Muscle layer of colon (tissue), 2 donors: Measurements from ENCODE around the gene HACD2.

Experiments
- H3K27ac ChIP-seq: one replicate; pipeline ENCODE4 v1.7.0; 2013; ENCODE audit warnings: low read depth, mild to moderate bottlenecking, low read length, moderate library complexity
- H3K27me3 ChIP-seq, 2 donors: one replicate each; pipeline ENCODE4 v1.7.0; 2013; ENCODE audit warnings: low read length in 2 of 2, mild to moderate bottlenecking in 2 of 2; ENCODE audit not compliant: insufficient read depth in 2 of 2, control insufficient read depth in 1 of 2
- H3K36me3 ChIP-seq: one replicate; pipeline ENCODE4 v1.7.0; 2013; ENCODE audit warnings: mild to moderate bottlenecking, low read length; ENCODE audit not compliant: insufficient read depth
- H3K4me1 ChIP-seq: one replicate; pipeline ENCODE4 v1.7.0; 2013; ENCODE audit warnings: mild to moderate bottlenecking, low read length; ENCODE audit not compliant: insufficient read depth
- H3K4me3 ChIP-seq, 2 donors: one replicate each; pipeline ENCODE4 v1.7.0; 2013; ENCODE audit warnings: low read length in 2 of 2, low read depth in 1 of 2, mild to moderate bottlenecking in 1 of 2, moderate library complexity in 1 of 2
- H3K9ac ChIP-seq: one replicate; pipeline ENCODE4 v1.7.0; 2013; ENCODE audit warnings: low read length
- H3K9me3 ChIP-seq: one replicate; pipeline ENCODE4 v1.7.0; 2013; ENCODE audit warnings: mild to moderate bottlenecking, low read length
- donor health status: abdominal sarcoma.
- donor health status: Adenocarcinoma of cecum.

The HACD2 gene, protein sequence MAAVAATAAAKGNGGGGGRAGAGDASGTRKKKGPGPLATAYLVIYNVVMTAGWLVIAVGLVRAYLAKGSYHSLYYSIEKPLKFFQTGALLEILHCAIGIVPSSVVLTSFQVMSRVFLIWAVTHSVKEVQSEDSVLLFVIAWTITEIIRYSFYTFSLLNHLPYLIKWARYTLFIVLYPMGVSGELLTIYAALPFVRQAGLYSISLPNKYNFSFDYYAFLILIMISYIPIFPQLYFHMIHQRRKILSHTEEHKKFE

DNA sequence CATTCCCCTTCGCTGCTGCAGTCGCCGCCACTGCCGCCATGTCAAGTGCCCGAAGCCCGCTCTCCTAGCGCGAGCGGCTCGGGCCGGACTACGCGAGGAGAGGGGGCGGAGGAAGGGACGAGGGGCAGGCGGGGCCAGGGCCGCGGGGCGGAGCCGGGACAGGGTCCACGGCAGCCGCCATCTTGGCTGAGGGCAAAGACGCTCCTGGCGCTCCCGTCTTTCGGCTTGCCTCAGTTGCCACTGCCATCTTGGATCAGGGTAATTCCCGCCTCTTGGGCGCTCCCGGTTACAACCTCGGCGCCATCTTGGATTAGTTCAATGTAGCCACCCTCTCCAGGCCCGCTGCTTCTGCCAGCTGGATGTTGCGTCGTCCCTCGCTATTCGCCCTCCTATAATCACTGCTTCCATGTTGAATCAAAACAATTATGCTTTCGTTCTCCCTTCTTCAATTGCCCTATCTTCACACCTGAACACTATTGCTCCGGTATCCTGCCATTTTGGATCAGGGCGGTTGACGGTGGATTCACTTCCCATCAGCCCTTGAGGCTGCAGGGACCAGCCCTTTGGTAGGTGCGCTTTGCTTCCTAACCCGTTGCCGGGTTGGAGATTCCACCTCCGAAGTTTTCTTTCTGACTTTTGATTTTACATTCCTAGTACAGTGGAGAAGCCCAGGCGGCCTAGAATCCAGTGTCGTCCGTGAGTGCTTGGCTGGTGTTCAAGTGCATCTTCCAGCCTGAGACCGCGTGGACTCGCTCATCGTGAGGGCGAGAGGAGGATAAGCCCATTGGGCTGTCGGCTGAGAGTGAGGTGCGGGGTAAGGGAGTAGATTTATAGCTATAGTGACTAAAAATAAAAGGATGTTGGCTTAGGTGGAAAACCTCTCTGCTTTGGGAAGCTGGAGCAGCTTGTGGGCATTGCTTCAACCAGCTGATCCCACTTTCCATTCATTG lies at the start of gene HACD2:
Gene HACD2 (minus strand): TSS at position 66 of the 950 bp plus-strand sequence. CDS start 26 bp downstream, at position 40.
- peaks cover 8% of the 10 kb centered on the region for H3K36me3 ChIP-seq
- H3K27ac ChIP-seq = peak within 1 kb of the TSS; percentile 96
- no peaks in the 10 kb centered on the region for H3K9me3 ChIP-seq
- H3K4me1 ChIP-seq = peaks cover 9% of the 10 kb centered on the region
- no peaks in the 10 kb centered on the region for H3K27me3 ChIP-seq
- peak within 1 kb of the TSS; percentile 86 to 93 for H3K4me3 ChIP-seq
- peak within 1 kb of the TSS; percentile 44 for H3K9ac ChIP-seq

DNA sequence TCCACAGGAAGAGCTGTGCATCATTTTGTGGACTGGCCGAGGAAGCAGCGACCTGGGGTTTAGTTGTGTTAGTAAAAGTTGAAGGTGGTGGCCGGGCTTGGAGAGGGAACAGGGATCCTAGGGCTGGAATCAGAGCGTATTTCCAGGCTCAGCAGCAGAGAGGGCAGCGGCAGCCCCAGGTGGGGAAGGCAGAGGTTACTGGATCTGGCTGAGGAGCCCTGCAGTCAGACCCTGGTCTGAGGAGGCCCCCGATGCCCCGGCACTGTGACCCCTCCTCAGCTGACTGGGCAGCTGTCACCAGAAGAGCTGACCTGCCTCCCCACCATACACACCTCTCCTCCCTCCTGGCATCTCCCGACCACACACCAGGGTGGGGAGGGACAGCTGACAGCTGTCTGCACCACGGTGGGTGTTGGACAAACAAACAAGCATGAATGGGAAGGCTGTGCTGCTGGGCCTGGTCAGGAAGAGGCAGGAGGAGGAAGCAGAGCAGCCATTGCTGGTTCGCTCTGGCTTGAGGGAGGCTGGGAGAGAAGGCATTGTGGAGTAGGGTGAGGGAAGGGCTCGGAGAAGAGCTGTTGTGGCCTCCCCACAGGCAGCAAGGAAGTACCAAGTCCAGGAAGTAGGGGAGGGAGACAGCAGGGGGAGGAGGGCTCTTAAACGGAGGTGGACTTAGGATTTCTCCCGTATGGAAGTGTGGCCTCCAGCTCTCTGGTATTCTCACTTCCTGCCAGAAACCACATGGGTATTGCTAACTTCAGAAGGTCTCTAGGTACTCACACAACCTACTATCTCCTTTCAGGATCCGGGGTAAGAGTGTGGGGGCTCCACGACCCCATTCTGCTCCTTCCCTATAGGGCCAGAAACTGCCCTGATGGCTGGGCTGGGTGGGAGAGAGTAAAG lies 49.5 kb upstream of the HACD2 start:
- Histone ChIP-seq H3K9ac (peak overlapping the region; percentile 36), H3K27me3 (no peaks in the 10 kb centered on the region), H3K27ac (peak overlapping the region; percentile 82), H3K9me3 (no peaks in the 10 kb centered on the region), H3K4me1 (peaks cover 95% of the 10 kb centered on the region), H3K36me3 (peaks cover 72% of the 10 kb centered on the region), H3K4me3 (peak overlapping the region in 1 of 2 donors; percentile 31)

DNA sequence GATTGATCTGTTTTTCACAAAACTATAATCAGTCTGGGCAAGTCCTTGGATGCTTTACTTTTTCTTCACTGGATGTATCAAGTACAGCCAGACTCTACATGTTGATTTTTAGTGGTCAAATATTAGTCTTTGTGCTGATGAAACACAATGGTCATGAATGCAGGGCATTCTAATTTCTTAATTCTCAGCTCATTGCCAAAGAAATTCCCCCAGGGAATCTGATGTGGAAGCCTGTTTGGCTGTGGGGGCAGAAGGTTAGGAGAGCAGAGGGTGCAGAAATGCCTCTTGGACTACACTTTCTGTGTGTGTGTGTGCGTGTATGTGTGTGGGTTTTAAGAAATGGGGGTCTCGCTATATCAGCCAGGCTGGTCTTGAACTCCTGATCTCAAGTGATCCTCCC lies 48.7 kb upstream of the HACD2 start:
- peaks cover 72% of the 10 kb centered on the region for H3K36me3 ChIP-seq

DNA sequence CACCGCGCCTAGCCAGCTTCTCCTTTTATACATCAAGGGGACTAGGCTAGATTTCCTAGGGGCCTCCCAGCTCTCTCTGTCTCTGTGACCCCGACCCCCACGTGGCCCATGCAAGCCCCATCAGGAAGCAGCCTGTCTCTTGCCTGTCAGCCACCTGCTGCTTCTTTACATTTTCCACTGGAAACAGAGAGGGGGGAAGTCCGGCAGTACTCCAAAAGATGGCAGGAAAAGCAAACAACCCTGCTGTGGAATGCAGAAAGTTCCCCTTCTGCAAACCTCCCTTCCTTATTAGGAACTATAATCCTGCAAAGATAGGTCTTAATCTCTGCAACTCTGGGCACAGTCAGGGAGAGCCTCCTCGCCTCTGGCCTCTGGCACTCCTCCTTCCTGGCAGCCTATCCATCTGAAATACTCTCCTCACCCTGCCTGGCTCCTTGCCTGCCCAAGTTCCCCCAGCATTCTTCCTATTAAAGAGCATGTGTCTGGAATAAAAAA lies 47.4 kb upstream of the HACD2 start:
- Histone ChIP-seq H3K36me3 (peaks cover 62% of the 10 kb centered on the region), H3K4me3 (no peak overlapping the region), H3K9ac (no peak overlapping the region), H3K27me3 (no peaks in the 10 kb centered on the region), H3K9me3 (no peaks in the 10 kb centered on the region), H3K4me1 (peaks cover 89% of the 10 kb centered on the region), H3K27ac (peak overlapping the region; percentile 64)

More for the DNA sequence above, 48.7 kb upstream of the HACD2 start:
- no peaks in the 10 kb centered on the region for H3K9me3 ChIP-seq
- H3K4me3 ChIP-seq = no peak overlapping the region
- no peaks in the 10 kb centered on the region for H3K27me3 ChIP-seq
- no peak overlapping the region for H3K9ac ChIP-seq
- peaks cover 95% of the 10 kb centered on the region for H3K4me1 ChIP-seq
- H3K27ac ChIP-seq = peak overlapping the region; percentile 82

DNA sequence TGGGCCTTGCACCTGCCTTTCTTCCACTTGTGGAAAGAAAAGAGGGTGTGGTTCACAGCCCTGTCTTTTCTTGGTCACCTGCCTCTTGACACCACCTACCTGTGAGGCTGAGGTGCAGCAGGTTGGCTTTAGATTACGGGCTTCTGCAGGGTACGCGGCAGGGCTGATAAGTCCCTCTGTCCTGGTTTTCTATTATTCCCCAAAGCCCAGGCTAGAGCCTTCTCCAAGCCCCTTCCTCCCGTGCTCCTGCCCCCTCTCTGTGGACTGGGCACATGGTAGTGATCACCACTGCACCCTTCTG lies 44.8 kb upstream of the HACD2 start:
- peaks cover 68% of the 10 kb centered on the region for H3K4me1 ChIP-seq
- no peaks in the 10 kb centered on the region for H3K9me3 ChIP-seq
- H3K36me3 ChIP-seq = peaks cover 70% of the 10 kb centered on the region
- H3K27me3 ChIP-seq = no peaks in the 10 kb centered on the region
- peak overlapping the region; percentile 79 for H3K27ac ChIP-seq
- H3K9ac ChIP-seq = no peak overlapping the region
- H3K4me3 ChIP-seq = no peak overlapping the region

DNA sequence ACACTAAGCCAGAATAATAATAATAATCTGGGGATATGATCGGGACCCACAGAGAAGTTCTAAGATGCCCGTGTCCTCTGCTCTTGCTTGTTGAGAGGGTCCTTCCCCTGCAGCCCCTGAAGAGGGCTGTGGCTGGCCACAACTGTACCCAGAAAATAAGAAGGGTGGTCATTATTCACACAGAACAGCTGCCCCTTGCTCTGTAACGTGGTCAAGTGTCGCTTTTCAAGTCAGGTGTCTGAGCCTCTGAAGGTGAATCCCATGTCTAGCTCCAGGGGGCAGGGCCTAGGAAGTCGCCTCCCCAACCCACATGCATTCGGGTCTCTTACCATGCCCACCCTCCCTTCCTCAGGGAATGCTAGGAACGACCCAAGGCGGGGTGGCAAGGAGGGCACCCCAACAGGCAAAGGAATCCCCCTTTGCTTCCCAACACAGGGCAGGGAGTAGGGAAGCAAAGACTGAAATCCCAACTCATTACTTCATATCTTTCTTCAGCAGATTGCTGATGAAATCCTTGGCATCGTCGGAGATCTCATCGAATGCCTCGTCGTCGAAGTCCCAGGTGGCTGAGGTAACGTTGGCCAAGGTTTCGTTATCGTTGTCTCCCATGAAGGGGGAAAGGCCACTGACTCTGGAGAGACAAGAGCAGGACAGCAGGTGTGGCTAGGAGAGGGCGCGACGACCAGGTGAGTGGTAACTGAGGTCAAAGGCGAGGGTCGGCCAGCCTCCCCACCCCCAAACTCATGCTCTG lies 44.3 kb upstream of the HACD2 start:
- Histone ChIP-seq H3K9ac (no peak overlapping the region), H3K27ac (peak overlapping the region; percentile 79), H3K36me3 (peaks cover 71% of the 10 kb centered on the region)

DNA sequence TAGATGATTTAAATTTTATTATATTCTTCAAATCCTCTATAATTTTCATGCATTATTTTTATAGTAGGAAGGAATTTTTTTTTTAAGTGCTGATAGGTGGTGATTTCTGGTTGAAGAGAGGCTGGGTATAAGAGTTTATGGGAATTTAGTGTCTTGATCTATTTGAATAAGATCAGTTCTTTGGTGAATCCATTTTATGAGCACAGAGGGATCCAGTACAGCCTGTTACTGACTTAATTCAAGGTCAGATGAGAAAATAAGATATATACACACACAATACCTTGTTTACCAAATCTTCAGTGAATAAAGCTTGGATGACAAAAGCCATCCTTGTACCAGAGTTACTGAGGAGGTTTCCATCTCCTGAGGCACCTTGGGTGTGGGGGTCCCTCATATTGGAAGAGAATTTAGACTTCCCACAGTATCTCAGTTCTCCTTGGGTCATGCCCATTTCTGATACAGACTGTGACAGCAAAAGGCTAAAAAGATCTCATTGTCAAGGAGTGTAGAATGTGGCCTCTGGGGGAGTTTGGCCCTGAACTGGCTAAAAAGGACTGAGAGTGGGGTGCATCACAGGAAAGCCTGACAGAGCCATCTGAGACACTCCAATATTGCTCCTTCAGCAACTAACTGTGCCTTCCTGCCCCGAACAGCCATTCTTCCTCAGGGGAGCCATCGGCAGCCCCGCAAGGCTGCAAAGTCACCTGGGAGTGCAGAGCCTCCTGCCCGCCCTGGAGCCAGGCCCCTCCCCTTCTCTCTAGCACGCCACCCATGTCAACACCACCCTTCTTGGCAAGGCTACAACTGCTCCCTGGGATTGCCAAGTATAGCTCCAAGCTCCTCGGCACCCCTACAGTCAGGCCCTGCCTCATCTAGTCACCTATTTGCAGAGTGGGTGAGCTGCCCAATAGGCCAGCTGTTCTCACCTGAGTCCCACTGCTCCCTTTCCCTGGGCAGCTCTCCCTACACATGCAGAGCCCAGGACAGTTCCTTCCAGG lies 43.1 kb upstream of the HACD2 start:
- no peaks in the 10 kb centered on the region for H3K27me3 ChIP-seq
- H3K27ac ChIP-seq = peak overlapping the region; percentile 79
- H3K9ac ChIP-seq = no peak overlapping the region
- peaks cover 63% of the 10 kb centered on the region for H3K4me1 ChIP-seq
- peaks cover 67% of the 10 kb centered on the region for H3K36me3 ChIP-seq
- no peaks in the 10 kb centered on the region for H3K9me3 ChIP-seq
- peak overlapping the region in 1 of 2 donors; percentile 3 for H3K4me3 ChIP-seq

More for the DNA sequence above, 44.3 kb upstream of the HACD2 start:
- peak overlapping the region in 1 of 2 donors; percentile 3 for H3K4me3 ChIP-seq
- no peaks in the 10 kb centered on the region for H3K27me3 ChIP-seq
- H3K9me3 ChIP-seq = no peaks in the 10 kb centered on the region
- H3K4me1 ChIP-seq = peaks cover 67% of the 10 kb centered on the region

DNA sequence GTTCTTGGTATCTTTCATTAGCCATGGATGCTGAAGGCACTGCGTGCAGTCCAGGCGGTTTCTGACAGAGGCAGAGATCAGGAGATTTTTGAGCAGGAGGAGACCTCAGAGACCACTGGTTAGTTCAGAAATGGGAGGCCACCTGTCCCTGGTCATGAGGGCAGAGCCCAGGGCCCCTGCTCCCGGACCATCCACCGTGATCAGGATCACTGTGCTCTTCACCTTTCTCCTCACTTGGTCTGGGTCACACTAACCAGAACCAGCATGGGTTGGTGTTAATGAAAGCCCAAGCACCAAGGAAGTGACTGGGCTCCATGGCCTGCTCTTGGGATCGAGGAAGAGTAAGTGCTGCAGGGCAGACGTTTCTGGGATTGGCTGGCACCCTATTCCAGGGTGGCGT lies 42.0 kb upstream of the HACD2 start:
- Histone ChIP-seq H3K27ac (peak overlapping the region; percentile 75), H3K27me3 (no peaks in the 10 kb centered on the region), H3K9me3 (no peaks in the 10 kb centered on the region), H3K9ac (no peak overlapping the region), H3K4me3 (no peak overlapping the region), H3K4me1 (peaks cover 63% of the 10 kb centered on the region), H3K36me3 (peaks cover 74% of the 10 kb centered on the region)

DNA sequence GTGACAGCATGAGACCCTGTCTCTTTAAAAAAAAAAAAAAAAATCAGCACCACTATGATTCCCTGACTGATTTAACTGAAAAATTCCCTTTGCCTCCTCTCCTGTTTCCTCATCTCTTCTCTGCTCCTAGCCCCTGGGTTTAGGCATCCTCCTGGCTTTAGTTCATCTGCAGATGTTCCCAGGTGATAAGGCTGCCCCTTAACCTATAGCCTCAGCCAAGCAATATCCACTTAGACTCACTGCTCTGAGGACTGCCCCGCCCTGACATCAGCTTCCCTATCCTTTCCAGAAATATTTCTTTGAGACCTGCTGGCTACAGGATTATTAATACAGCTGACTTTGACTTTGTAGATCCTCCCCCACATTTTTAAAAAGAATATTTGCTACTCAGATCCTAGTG lies 39.4 kb upstream of the HACD2 start:
- Histone ChIP-seq H3K9ac (no peak overlapping the region), H3K4me1 (peaks cover 53% of the 10 kb centered on the region), H3K27ac (peak overlapping the region; percentile 27), H3K36me3 (peaks cover 61% of the 10 kb centered on the region), H3K9me3 (no peaks in the 10 kb centered on the region), H3K27me3 (no peaks in the 10 kb centered on the region), H3K4me3 (no peak overlapping the region)
